IPS-15b (cell line): ENCODE measurements around the gene SP9.
"Not testable (repeated sequence)": the region's sequence is repeated elsewhere in the genome, so short reads cannot be mapped to it uniquely, and the experiment has no call there.

Source experiments
- H3K27me3 ChIP-seq: one replicate; pipeline ENCODE4 v1.6.1; 2013; ENCODE audit warnings: low read length; ENCODE audit not compliant: control insufficient read depth, insufficient read depth
- H3K36me3 ChIP-seq: one replicate; pipeline ENCODE4 v1.6.1; 2013; ENCODE audit warnings: low read length; ENCODE audit not compliant: control insufficient read depth, insufficient read depth
- H3K4me1 ChIP-seq: one replicate; pipeline ENCODE4 v1.6.1; 2013; ENCODE audit warnings: mild to moderate bottlenecking, low read length; ENCODE audit not compliant: control insufficient read depth, insufficient read depth
- H3K4me3 ChIP-seq: one replicate; pipeline ENCODE4 v1.5.1; 2013; ENCODE audit warnings: low read depth, low read length
- H3K9ac ChIP-seq: one replicate; pipeline ENCODE4 v1.6.1; 2013; ENCODE audit warnings: low read depth, mild to moderate bottlenecking, low read length
- H3K9me3 ChIP-seq: one replicate; pipeline ENCODE4 v1.6.1; 2013; ENCODE audit warnings: mild to moderate bottlenecking, low read length; ENCODE audit not compliant: control insufficient read depth, insufficient read depth

Gene SP9

GRCh38 chr2:174342686-174343342, 8.1 kb downstream of the SP9 start:
- peaks cover 75% of the 10 kb centered on the region for H3K27me3 ChIP-seq
- no peaks in the 10 kb centered on the region for H3K36me3 ChIP-seq
- peaks cover 9% of the 10 kb centered on the region for H3K4me1 ChIP-seq
- H3K9me3 ChIP-seq: no peaks in the 10 kb centered on the region
- peak overlapping the region; percentile 66 for H3K4me3 ChIP-seq
- no peak overlapping the region for H3K9ac ChIP-seq

GRCh38 chr2:174343343-174343622, 8.5 kb downstream of the SP9 start:
- Histone ChIP-seq H3K9ac (no peak overlapping the region), H3K9me3 (no peaks in the 10 kb centered on the region), H3K4me3 (peak overlapping the region; percentile 66), H3K27me3 (peaks cover 71% of the 10 kb centered on the region), H3K4me1 (peaks cover 9% of the 10 kb centered on the region), H3K36me3 (no peaks in the 10 kb centered on the region)

- Histone ChIP-seq H3K9me3 (no peaks in the 10 kb centered on the region), H3K4me1 (peaks cover 9% of the 10 kb centered on the region), H3K9ac (no peak overlapping the region), H3K36me3 (no peaks in the 10 kb centered on the region), H3K4me3 (peak overlapping the region; percentile 66), H3K27me3 (peaks cover 65% of the 10 kb centered on the region)
Measured at GRCh38 chr2:174343623-174344455, 9.1 kb downstream of the SP9 start.

GRCh38 chr2:174344716-174345461, 10.1 kb downstream of the SP9 start:
- H3K9ac ChIP-seq: no peak overlapping the region
- peaks cover 7% of the 10 kb centered on the region for H3K4me1 ChIP-seq
- no peaks in the 10 kb centered on the region for H3K9me3 ChIP-seq
- H3K4me3 ChIP-seq: peak overlapping the region; percentile 66
- no peaks in the 10 kb centered on the region for H3K36me3 ChIP-seq
- peaks cover 56% of the 10 kb centered on the region for H3K27me3 ChIP-seq

- H3K9ac ChIP-seq: no peak overlapping the region
- H3K4me1 ChIP-seq: peaks cover 3% of the 10 kb centered on the region
- no peaks in the 10 kb centered on the region for H3K9me3 ChIP-seq
- no peak overlapping the region for H3K4me3 ChIP-seq
- peaks cover 7% of the 10 kb centered on the region for H3K27me3 ChIP-seq
- H3K36me3 ChIP-seq: no peaks in the 10 kb centered on the region
Measured at GRCh38 chr2:174350018-174350417, 15.3 kb downstream of the SP9 start.

- H3K4me3 ChIP-seq: no peak overlapping the region
- peaks cover under 1% of the 10 kb centered on the region for H3K27me3 ChIP-seq
- no peaks in the 10 kb centered on the region for H3K36me3 ChIP-seq
- H3K9ac ChIP-seq: no peak overlapping the region
- H3K9me3 ChIP-seq: no peaks in the 10 kb centered on the region
- H3K4me1 ChIP-seq: peaks cover 3% of the 10 kb centered on the region
Measured at GRCh38 chr2:174350593-174351181, 15.9 kb downstream of the SP9 start.

- Histone ChIP-seq H3K4me1 (no peaks in the 10 kb centered on the region), H3K27me3 (no peaks in the 10 kb centered on the region), H3K36me3 (no peaks in the 10 kb centered on the region), H3K9me3 (no peaks in the 10 kb centered on the region), H3K4me3 (no peak overlapping the region), H3K9ac (no peak overlapping the region)
Measured at GRCh38 chr2:174353004-174353403, 18.2 kb downstream of the SP9 start.

GRCh38 chr2:174356347-174356746, 21.6 kb downstream of the SP9 start:
- H3K9me3 ChIP-seq: no peaks in the 10 kb centered on the region
- H3K27me3 ChIP-seq: no peaks in the 10 kb centered on the region
- H3K36me3 ChIP-seq: no peaks in the 10 kb centered on the region
- H3K9ac ChIP-seq: no peak overlapping the region
- H3K4me1 ChIP-seq: no peaks in the 10 kb centered on the region
- no peak overlapping the region for H3K4me3 ChIP-seq

GRCh38 chr2:174359663-174360062, 24.9 kb downstream of the SP9 start:
- H3K9me3 ChIP-seq, H3K9ac ChIP-seq, H3K4me1 ChIP-seq, H3K4me3 ChIP-seq, H3K36me3 ChIP-seq, H3K27me3 ChIP-seq: not testable (repeated sequence)

- no peak overlapping the region for H3K4me3 ChIP-seq
- H3K36me3 ChIP-seq: peaks cover 4% of the 10 kb centered on the region
- peaks cover 4% of the 10 kb centered on the region for H3K9me3 ChIP-seq
- no peak overlapping the region for H3K9ac ChIP-seq
- H3K4me1 ChIP-seq: no peaks in the 10 kb centered on the region
- no peaks in the 10 kb centered on the region for H3K27me3 ChIP-seq
Measured at GRCh38 chr2:174362949-174363348, 28.2 kb downstream of the SP9 start.

- H3K4me1 ChIP-seq, H3K9ac ChIP-seq, H3K27me3 ChIP-seq, H3K4me3 ChIP-seq, H3K9me3 ChIP-seq, H3K36me3 ChIP-seq: not testable (repeated sequence)
Measured at GRCh38 chr2:174363492-174364225, 28.9 kb downstream of the SP9 start.
